Adrenal gland (tissue), 5 donors: ENCODE results near the gene SREK1IP1.

Experiments used
- CTCF ChIP-seq, 6 experiments: fragments of 450-650 bp in 4 of 6; fragments of 200-600 bp in 2 of 6; sonication (generic) in 1 of 6; IDR thresholded peaks; 1 replicate in 5 of 6; 2 replicates in 1 of 6; pipeline versions ENCODE4 v1.5.1 to v1.8.0; 2016 to 2021; ENCODE audit warnings: antibody characterized with exemption in 6 of 6, mild to moderate bottlenecking in 2 of 6, moderate library complexity in 1 of 6
- POLR2A ChIP-seq, 2 donors: fragments of 450-650 bp; IDR thresholded peaks; one replicate each; pipeline ENCODE4 v1.6.1; 2017; ENCODE audit warnings: antibody characterized with exemption in 2 of 2, mild to moderate bottlenecking in 2 of 2, moderate library complexity in 1 of 2
- donor health status: DM: no; HTN: no; CAD: no.

GRCh38 chr5:64763948-64764503 lies 4.5 kb downstream of the SREK1IP1 start:
- TF ChIP-seq CTCF (IDR thresholded peaks at IDR 0.05) (no peak), POLR2A (IDR thresholded peaks at IDR 0.05) (no peak)
